Esophagus squamous epithelium (tissue), 4 donors: Measurements from ENCODE around the gene MAX.

Source experiments
- CTCF ChIP-seq, 6 experiments: fragments of 450-650 bp in 4 of 6; fragments of 200-600 bp in 2 of 6; sonication (generic) in 2 of 6; IDR thresholded peaks; one replicate each; pipeline ENCODE4 v1.5.1; 2016 to 2019; ENCODE audit warnings: antibody characterized with exemption in 6 of 6, mild to moderate bottlenecking in 4 of 6, moderate library complexity in 4 of 6
- POLR2A ChIP-seq, 4 donors: fragments of 450-650 bp; IDR thresholded peaks; one replicate each; pipeline ENCODE4 v1.6.1; 2017; ENCODE audit warnings: antibody characterized with exemption in 4 of 4, mild to moderate bottlenecking in 4 of 4, moderate library complexity in 3 of 4

- TF ChIP-seq CTCF (IDR thresholded peaks at IDR 0.05): no peak
- TF ChIP-seq POLR2A (IDR thresholded peaks at IDR 0.05): no peak
Measured at GRCh38 chr14:65053466-65053865, 48.9 kb downstream of the MAX start.
